H9 (cell line): Measurements from ENCODE around the gene C1QL1. TPM values are rescaled to one million over a fixed set of nuclear protein-coding genes. Genes with fewer than 3 reads are reported as not detected.

Experiments
- DNase-seq: peaks from one replicate; pipeline ENCODE4 v3.0.0-alpha.2; 2017
- H2AFZ ChIP-seq: one replicate; pipeline ENCODE4 v1.6.1; 2013; ENCODE audit warnings: mild to moderate bottlenecking, low read length, control low read depth, moderate library complexity
- H2AK5ac ChIP-seq: 2 replicates; pipeline ENCODE4 v1.6.1; 2013; ENCODE audit warnings: low read length, control low read depth, mixed read lengths; ENCODE audit not compliant: insufficient read length
- H2BK120ac ChIP-seq: one replicate; pipeline ENCODE4 v1.6.1; 2013; ENCODE audit warnings: low read depth, mild to moderate bottlenecking, low read length, control low read depth, inconsistent platforms; ENCODE audit not compliant: poor library complexity, severe bottlenecking
- H2BK12ac ChIP-seq: 2 replicates; pipeline ENCODE4 v1.6.1; 2013; ENCODE audit warnings: low read length, control low read depth, mixed read lengths, low read depth; ENCODE audit not compliant: insufficient read length
- H2BK15ac ChIP-seq: 2 replicates; pipeline ENCODE4 v1.6.1; 2013; ENCODE audit warnings: low read depth, low read length, control low read depth
- H2BK20ac ChIP-seq: one replicate; pipeline ENCODE4 v1.6.1; 2013; ENCODE audit warnings: low read depth, mild to moderate bottlenecking, low read length, control low read depth, inconsistent platforms; ENCODE audit not compliant: poor library complexity, severe bottlenecking
- H2BK5ac ChIP-seq: 2 replicates; pipeline ENCODE4 v1.6.1; 2013; ENCODE audit warnings: low read length, control low read depth, mixed read lengths; ENCODE audit not compliant: insufficient read length
- H3K14ac ChIP-seq: 2 replicates; pipeline ENCODE4 v1.6.1; 2013; ENCODE audit warnings: low read length, control low read depth; ENCODE audit not compliant: insufficient read depth
- H3K18ac ChIP-seq: 2 replicates; pipeline ENCODE4 v1.6.1; 2013; ENCODE audit warnings: low read depth, mild to moderate bottlenecking, mixed read lengths, low read length, control low read depth; ENCODE audit not compliant: insufficient read length
- H3K23ac ChIP-seq: 2 replicates; pipeline ENCODE4 v1.6.1; 2013; ENCODE audit warnings: low read length, control low read depth, mixed read lengths, low read depth; ENCODE audit not compliant: insufficient read length
- H3K23me2 ChIP-seq: 2 replicates; pipeline ENCODE4 v1.6.1; 2013; ENCODE audit warnings: low read depth, mild to moderate bottlenecking, mixed read lengths, low read length, control low read depth; ENCODE audit not compliant: insufficient read length, poor library complexity, severe bottlenecking
- H3K27ac ChIP-seq: 2 replicates; pipeline ENCODE4 v1.5.1; 2013; ENCODE audit warnings: low read length, control low read depth, mixed read lengths, low read depth; ENCODE audit not compliant: insufficient read length
- H3K27me3 ChIP-seq: 2 replicates; pipeline ENCODE4 v1.6.1; 2013; ENCODE audit warnings: low read length, control low read depth, inconsistent platforms; ENCODE audit not compliant: insufficient read depth
- H3K4ac ChIP-seq: 2 replicates; pipeline ENCODE4 v1.6.1; 2013; ENCODE audit warnings: low read depth, mild to moderate bottlenecking, control low read depth, inconsistent platforms, low read length, moderate library complexity
- H3K4me1 ChIP-seq: 2 replicates; pipeline ENCODE4 v1.6.1; 2013; ENCODE audit warnings: low read length, control low read depth, inconsistent platforms; ENCODE audit not compliant: insufficient read depth
- H3K4me2 ChIP-seq: 2 replicates; pipeline ENCODE4 v1.6.1; 2013; ENCODE audit warnings: low read length, control low read depth, mixed read lengths; ENCODE audit not compliant: insufficient read length, insufficient read depth
- H3K56ac ChIP-seq: 2 replicates; pipeline ENCODE4 v1.6.1; 2013; ENCODE audit warnings: low read depth, mild to moderate bottlenecking, mixed read lengths, low read length, control low read depth; ENCODE audit not compliant: insufficient read length
- H3K79me1 ChIP-seq: 2 replicates; pipeline ENCODE4 v1.6.1; 2013; ENCODE audit warnings: low read depth, mild to moderate bottlenecking, moderate library complexity, low read length, control low read depth, inconsistent platforms; ENCODE audit not compliant: insufficient read depth, poor library complexity, severe bottlenecking
- H3K79me2 ChIP-seq: 2 replicates; pipeline ENCODE4 v1.6.1; 2013; ENCODE audit warnings: low read length, control low read depth, inconsistent platforms; ENCODE audit not compliant: insufficient read depth
- H3K9ac ChIP-seq: 2 replicates; pipeline ENCODE4 v1.6.1; 2013; ENCODE audit warnings: low read length, control low read depth, mixed read lengths; ENCODE audit not compliant: insufficient read length; ENCODE audit errors: extremely low read depth
- H3K9me3 ChIP-seq: one replicate; pipeline ENCODE4 v1.6.1; 2013; ENCODE audit warnings: low read depth, low read length, inconsistent platforms; ENCODE audit not compliant: control insufficient read depth
- H3T11ph ChIP-seq: one replicate; pipeline ENCODE4 v1.6.1; 2013; ENCODE audit warnings: mild to moderate bottlenecking, low read length, control low read depth, inconsistent platforms
- H4K20me1 ChIP-seq: one replicate; pipeline ENCODE4 v1.6.1; 2013; ENCODE audit not compliant: control insufficient read depth, insufficient read length, insufficient read depth
- H4K5ac ChIP-seq: 2 replicates; pipeline ENCODE4 v1.6.1; 2013; ENCODE audit warnings: low read depth, mild to moderate bottlenecking, mixed read lengths, low read length, control low read depth; ENCODE audit not compliant: insufficient read length
- H4K8ac ChIP-seq: replicated peaks from 2 replicates; pipeline ENCODE4 v1.6.1; 2013; ENCODE audit warnings: low read length, control low read depth, mixed read lengths, low read depth; ENCODE audit not compliant: insufficient read length
- H4K91ac ChIP-seq: 2 replicates; pipeline ENCODE4 v1.6.1; 2013; ENCODE audit warnings: low read depth, mild to moderate bottlenecking, moderate library complexity, mixed read lengths, low read length, control low read depth; ENCODE audit not compliant: insufficient read length
- H3K27ac Mint-ChIP-seq, 3 experiments: 2 replicates in 2 of 3; 3 replicates in 1 of 3; pipeline ENCODE4 v1.8.0; 2020 to 2021; ENCODE audit warnings: mixed read lengths in 3 of 3, mild to moderate bottlenecking in 1 of 3, moderate library complexity in 1 of 3
- H3K27me3 Mint-ChIP-seq: 2 replicates; pipeline ENCODE4 v1.8.0; 2021; ENCODE audit warnings: low read depth, mild to moderate bottlenecking, moderate library complexity, mixed read lengths
- H3K36me3 Mint-ChIP-seq, 3 experiments: 2 replicates in 2 of 3; 3 replicates in 1 of 3; pipeline ENCODE4 v1.8.0; 2020 to 2021; ENCODE audit warnings: low read depth in 3 of 3, mixed read lengths in 3 of 3; ENCODE audit not compliant: insufficient read depth in 1 of 3
- H3K4me1 Mint-ChIP-seq, 2 experiments: 2 replicates each; pipeline ENCODE4 v1.8.0; 2020; ENCODE audit warnings: mixed read lengths in 2 of 2
- H3K4me3 Mint-ChIP-seq, 2 experiments: 2 replicates in 1 of 2; 3 replicates in 1 of 2; pipeline ENCODE4 v1.8.0; 2020 to 2021; ENCODE audit warnings: mild to moderate bottlenecking in 2 of 2, mixed read lengths in 2 of 2, moderate library complexity in 1 of 2
- H3K9me3 Mint-ChIP-seq, 2 experiments: 2 replicates in 1 of 2; 3 replicates in 1 of 2; pipeline ENCODE4 v1.8.0; 2020; ENCODE audit warnings: mild to moderate bottlenecking in 2 of 2, mixed read lengths in 2 of 2, moderate library complexity in 1 of 2
- CTCF ChIP-seq: fragments of 200-600 bp; sonication (generic); conservative IDR thresholded peaks from 3 replicates; pipeline ENCODE4 v1.8.0; 2021; ENCODE audit warnings: antibody characterized with exemption, mild to moderate bottlenecking
- WGBS: extraction: QIAGEN DNeasy Blood & Tissue Kit; methylation state at CpG from one replicate; pipeline ENCODE4 v1.1.7; 2013; ENCODE audit warnings: missing lambda C conversion rate, low lambda C conversion rate, mixed read lengths; ENCODE audit not compliant: insufficient read length; ENCODE audit errors: extremely low coverage; 5-methylcytosine and 5-hydroxymethylcytosine counted together
- total RNA-seq: library from RNA; stranded (reverse); gene quantifications from 2 replicates; pipeline ENCODE4 v1.2.1, GENCODE V29; 2021

Gene C1QL1
- total RNA-seq, 1 experiment from 2014 or later, result 6.0 TPM

- Histone ChIP-seq H2BK15ac (no peak overlapping the region), H3K23ac (no peak overlapping the region), H3K4me1 (peaks cover 7% of the 10 kb centered on the region; the same call in 1 of the 2 replicates), H3K23me2 (no peaks in the 10 kb centered on the region), H3K18ac (no peak overlapping the region), H2BK20ac (no peak overlapping the region), H3K56ac (no peak overlapping the region), H3K9ac (no peak overlapping the region), H2BK5ac (no peak overlapping the region), H2BK120ac (no peak overlapping the region), H4K8ac (no peak overlapping the region), H2BK12ac (no peak overlapping the region), H2AK5ac (no peak overlapping the region), H3K9me3 (no peaks in the 10 kb centered on the region), H2AFZ (no peak overlapping the region), H3K14ac (no peak overlapping the region), H4K91ac (no peak overlapping the region), H3K79me2 (no peaks in the 10 kb centered on the region), H3T11ph (no peak overlapping the region), H3K27me3 (0 out of 2 replicates have a peak, but pooled peaks cover 2% of the 10 kb centered on the region), H3K27ac (no peak overlapping the region), H4K20me1 (no peaks in the 10 kb centered on the region), H4K5ac (no peak overlapping the region), H3K4me2 (no peak overlapping the region), H3K79me1 (no peaks in the 10 kb centered on the region), H3K4ac (no peak overlapping the region)
- no peak overlapping the region; a peak in 1 of 5 replicates for H3K4me3 Mint-ChIP-seq
- no CpG with 5 or more reads among the region's 9 CpGs for WGBS
- peaks cover 23% of the 10 kb centered on the region for H3K27me3 Mint-ChIP-seq
- peak; percentile 94 for DNase-seq
- peaks cover 0 to 3% (median 0%) of the 10 kb centered on the region in 3 experiments; a peak in 1 of 7 replicates for H3K36me3 Mint-ChIP-seq
- peak; percentile 86 for TF ChIP-seq CTCF
- H3K9me3 Mint-ChIP-seq, result no peaks in the 10 kb centered on the region
- H3K4me1 Mint-ChIP-seq, result peaks cover 17 to 32% of the 10 kb centered on the region in 2 experiments
- H3K27ac Mint-ChIP-seq, result no peak overlapping the region
Observed at GRCh38 chr17:44919885-44920564, 48.1 kb downstream of the C1QL1 start.
